NCI-H460 (cell line): Measurements from ENCODE around the gene IDH3A. TPM values are rescaled to one million over a fixed set of nuclear protein-coding genes. Genes with fewer than 3 reads are reported as not detected.
A peak's percentile ranks its signal among the peaks of the same experiment; 100 is the strongest.

ENCODE experiments used
- DNase-seq: peaks from one replicate; pipeline ENCODE4 v3.0.0-alpha.2; 2016; ENCODE audit warnings: low read depth; ENCODE audit errors: extremely low read depth
- total RNA-seq: library from RNA; depleted of rRNA; stranded (reverse); fragments of >200 nt; shearing (Covaris generic); gene quantifications from 2 replicates; pipeline ENCODE4 v1.2.3, GENCODE V29; 2014

IDH3A gene
- total RNA-seq, 1 experiment from 2014 or later, result 95.0 TPM

- DNase-seq, result no peak
Measured at GRCh38 chr15:78162038-78162437, 12.9 kb downstream of the IDH3A start.

- DNase-seq, result no peak
Measured at GRCh38 chr15:78164010-78164409, 14.8 kb downstream of the IDH3A start.

- DNase-seq, result no peak
Measured at GRCh38 chr15:78167227-78167888, 18.2 kb downstream of the IDH3A start.

GRCh38 chr15:78168608-78169007, 19.4 kb downstream of the IDH3A start:
- DNase-seq, result no peak

GRCh38 chr15:78170848-78171773, 21.9 kb downstream of the IDH3A start:
- DNase-seq, result no peak

- DNase-seq, result no peak
Measured at GRCh38 chr15:78171864-78172472, 22.8 kb downstream of the IDH3A start.

- DNase-seq, result no peak
Measured at GRCh38 chr15:78174401-78174800, 25.2 kb downstream of the IDH3A start.

- DNase-seq, result no peak
Measured at GRCh38 chr15:78175330-78175729, 26.2 kb downstream of the IDH3A start.

DNA sequence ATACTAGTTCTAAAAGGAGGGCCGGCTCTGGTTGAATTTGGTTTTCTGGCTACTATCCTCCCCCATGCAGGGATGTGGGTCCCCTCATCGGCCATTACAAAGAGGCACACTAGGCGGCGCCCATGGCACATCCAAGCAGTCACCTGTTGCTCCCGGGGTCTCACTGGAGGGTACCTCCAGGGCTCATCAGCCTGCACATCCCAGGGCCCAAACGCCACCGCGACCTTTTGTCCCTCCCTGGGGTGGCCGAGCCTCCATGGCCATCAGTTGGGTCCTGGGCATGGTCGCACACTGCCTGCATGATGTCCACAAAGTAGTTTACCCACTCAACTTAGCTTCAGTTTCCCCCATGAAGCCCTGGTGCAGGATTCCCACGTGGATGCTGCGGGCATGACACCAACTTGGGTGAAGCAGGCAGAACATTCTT, 28.3 kb downstream of the IDH3A start:
- no peak for DNase-seq

GRCh38 chr15:78178064-78178463, 28.9 kb downstream of the IDH3A start:
- DNase-seq, result no peak

DNA sequence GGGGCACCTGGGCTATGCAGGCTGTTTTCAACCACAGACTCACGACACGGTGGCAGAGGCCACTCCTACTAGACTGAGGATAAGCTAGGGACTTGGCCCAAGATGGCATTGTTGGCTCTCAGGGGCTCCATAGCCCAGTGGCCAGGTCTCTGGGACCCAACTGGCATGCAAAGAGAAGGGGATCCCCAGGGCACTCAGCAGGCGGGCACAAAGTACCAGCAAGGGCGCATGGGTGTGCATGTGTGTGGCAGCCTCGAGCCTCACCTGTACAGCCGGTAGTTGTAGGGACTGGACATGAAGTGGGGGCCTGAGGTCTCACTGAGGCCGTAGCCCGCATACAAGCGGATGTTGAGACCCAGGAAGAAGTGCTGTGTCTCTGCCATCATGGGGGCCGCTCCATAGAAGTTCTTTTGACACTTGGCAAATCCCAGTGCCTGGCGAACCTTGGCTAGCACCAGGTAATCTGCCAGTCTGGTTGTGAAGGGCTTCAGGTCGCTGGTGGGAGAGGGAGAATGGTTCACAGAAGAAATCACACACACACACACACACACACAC, 30.2 kb downstream of the IDH3A start:
- no peak for DNase-seq

DNA sequence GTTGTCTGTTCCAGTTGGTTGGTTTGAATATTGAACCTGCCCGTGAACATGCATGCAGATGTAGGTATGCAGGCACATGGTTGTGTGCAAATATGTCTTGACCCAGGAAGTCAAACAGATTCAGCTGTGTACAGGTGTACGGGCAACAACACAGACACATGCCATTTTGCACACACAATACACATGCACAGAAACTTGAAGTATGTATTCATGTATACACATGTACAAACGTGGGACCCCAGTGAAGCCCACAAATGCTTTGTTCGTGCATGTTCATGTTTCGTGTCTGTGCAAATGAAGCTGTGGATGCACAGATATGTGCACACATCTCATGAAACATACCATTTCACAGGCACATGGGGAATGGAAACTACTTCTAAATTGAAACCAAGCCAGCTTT, 30.7 kb downstream of the IDH3A start:
- no peak for DNase-seq

DNA sequence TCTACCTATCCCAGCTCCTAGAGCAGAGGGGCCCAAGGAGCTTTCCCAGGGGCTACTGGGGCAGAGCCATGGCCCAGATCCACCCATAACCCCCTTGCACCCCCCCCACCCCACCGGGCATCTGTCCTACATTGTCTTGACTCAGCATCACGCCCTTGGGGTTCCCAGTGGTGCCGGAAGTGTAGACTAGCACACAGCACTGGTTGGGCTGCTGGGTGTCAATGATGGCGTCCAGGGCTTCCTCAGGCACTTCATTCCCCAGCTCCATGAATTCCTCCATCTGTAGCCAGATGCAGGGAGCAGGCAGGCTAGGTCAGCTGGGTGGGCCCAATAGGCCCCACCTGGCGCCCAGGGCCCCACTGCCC, 33.2 kb downstream of the IDH3A start:
- no peak for DNase-seq

DNA sequence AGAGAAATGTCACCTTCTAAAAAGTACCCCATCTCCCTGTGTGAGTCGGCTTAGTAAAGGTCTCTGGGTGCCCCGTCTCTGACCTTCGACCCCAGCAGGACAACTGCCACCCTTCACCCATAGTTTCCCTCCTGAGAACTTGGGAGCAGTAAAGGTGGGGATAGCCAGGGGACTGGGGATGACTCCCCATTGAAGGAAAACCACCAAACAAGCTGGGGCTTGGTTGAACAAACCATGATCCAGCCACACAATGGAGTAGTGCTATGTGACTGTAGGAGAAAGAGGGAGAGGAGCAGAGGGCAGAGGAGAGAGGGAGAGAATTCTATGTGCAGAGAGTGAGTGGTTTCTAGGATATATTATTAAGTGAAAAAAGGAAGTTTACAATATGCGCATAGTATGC, 33.7 kb downstream of the IDH3A start:
- no peak for DNase-seq

- DNase-seq, result no peak
Measured at GRCh38 chr15:78192826-78193594, 43.8 kb downstream of the IDH3A start.

GRCh38 chr15:78193731-78194567, 44.8 kb downstream of the IDH3A start:
- DNase-seq, result no peak

- no peak for DNase-seq
Measured at GRCh38 chr15:78194568-78194925, 45.4 kb downstream of the IDH3A start.

GRCh38 chr15:78195735-78196201, 46.6 kb downstream of the IDH3A start:
- DNase-seq, result peak; percentile 15

- DNase-seq, result no peak
Measured at GRCh38 chr15:78197632-78198031, 48.5 kb downstream of the IDH3A start.
